MM.1S (cell line): Measurements from ENCODE around the gene MYBPC1.

ENCODE experiments used
- DNase-seq: peaks from one replicate; pipeline ENCODE4 v3.0.0-alpha.2; 2015
- H2AFZ ChIP-seq: fragments of 300-600 bp; sonication (generic); 2 replicates; pipeline ENCODE4 v1.6.0; 2016; ENCODE audit warnings: antibody characterized with exemption, low read length
- H3F3A ChIP-seq: fragments of 300-600 bp; sonication (generic); 2 replicates; pipeline ENCODE4 v1.6.1; 2016; ENCODE audit warnings: mild to moderate bottlenecking, antibody characterized with exemption, low read length, moderate library complexity, mixed read lengths; ENCODE audit not compliant: insufficient read depth
- H3K27ac ChIP-seq: fragments of 300-600 bp; sonication (generic); 2 replicates; pipeline ENCODE4 v1.5.1; 2016; ENCODE audit warnings: mild to moderate bottlenecking, low read length
- H3K27me3 ChIP-seq: fragments of 300-600 bp; sonication (generic); replicated peaks from 2 replicates; pipeline ENCODE4 v1.6.0; 2016; ENCODE audit warnings: low read length; ENCODE audit not compliant: insufficient read depth
- H3K36me3 ChIP-seq: fragments of 300-600 bp; sonication (generic); replicated peaks from 2 replicates; pipeline ENCODE4 v1.6.1; 2016; ENCODE audit warnings: mild to moderate bottlenecking, low read length, mixed read lengths; ENCODE audit not compliant: insufficient read depth
- H3K4me1 ChIP-seq: fragments of 300-600 bp; sonication (generic); 2 replicates; pipeline ENCODE4 v1.6.1; 2016; ENCODE audit warnings: low read length, mixed read lengths
- H3K4me2 ChIP-seq: fragments of 300-600 bp; sonication (generic); 2 replicates; pipeline ENCODE4 v1.6.0; 2016; ENCODE audit warnings: low read depth, low read length
- H3K4me3 ChIP-seq: fragments of 300-600 bp; sonication (generic); 2 replicates; pipeline ENCODE4 v1.5.1; 2016; ENCODE audit warnings: low read length, mixed read lengths
- H3K79me2 ChIP-seq: fragments of 300-600 bp; sonication (generic); 2 replicates; pipeline ENCODE4 v1.6.1; 2016; ENCODE audit warnings: mixed run types, low read length, mixed read lengths
- H3K9ac ChIP-seq: fragments of 300-600 bp; sonication (generic); 2 replicates; pipeline ENCODE4 v1.6.1; 2016; ENCODE audit warnings: low read length, mixed read lengths
- H3K9me2 ChIP-seq: fragments of 300-600 bp; sonication (generic); replicated peaks from 2 replicates; pipeline ENCODE4 v1.6.1; 2016; ENCODE audit warnings: mild to moderate bottlenecking, low read length, mixed read lengths; ENCODE audit not compliant: insufficient read depth
- H3K9me3 ChIP-seq: fragments of 300-600 bp; sonication (generic); replicated peaks from 2 replicates; pipeline ENCODE4 v1.6.1; 2016; ENCODE audit warnings: mild to moderate bottlenecking, low read length, mixed read lengths; ENCODE audit not compliant: insufficient read depth
- H4K20me1 ChIP-seq: fragments of 300-600 bp; sonication (generic); 2 replicates; pipeline ENCODE4 v1.6.1; 2016; ENCODE audit warnings: mild to moderate bottlenecking, low read length, moderate library complexity, mixed read lengths; ENCODE audit not compliant: insufficient read depth
- CTCF ChIP-seq: fragments of 300-600 bp; sonication (generic); IDR thresholded peaks from 2 replicates; pipeline ENCODE4 v1.5.1; 2016; ENCODE audit warnings: antibody characterized with exemption, low read length, mixed read lengths
- EZH2 ChIP-seq: fragments of 300-600 bp; sonication (generic); optimal IDR thresholded peaks from 2 replicates; pipeline ENCODE3; 2017; ENCODE audit warnings: low read depth, mild to moderate bottlenecking, antibody characterized with exemption, low read length, mixed read lengths
- EZH2phosphoT487 ChIP-seq: fragments of 300-600 bp; sonication (generic); IDR thresholded peaks from 2 replicates; pipeline ENCODE4 v1.6.1; 2018; ENCODE audit warnings: antibody characterized with exemption, low read length

MYBPC1 gene

DNA sequence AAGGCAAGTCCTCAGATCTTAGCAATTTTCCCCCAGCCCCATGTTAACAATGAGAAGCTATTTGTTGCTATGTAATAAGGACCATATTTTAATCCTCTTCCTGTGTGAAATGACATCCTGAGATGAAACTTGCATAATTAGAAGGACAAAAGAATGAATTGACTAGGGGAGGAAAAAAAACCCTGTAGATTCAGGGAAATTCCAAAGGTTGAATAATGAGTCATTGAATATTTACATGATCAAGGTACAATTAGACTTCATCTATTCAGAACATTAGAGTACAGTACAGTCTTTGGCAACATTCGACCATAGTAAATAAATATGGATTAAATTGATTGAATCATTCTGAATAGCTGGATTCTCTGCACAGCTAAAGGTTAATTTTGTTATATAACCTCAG is 9.4 kb downstream of the MYBPC1 start:
- H4K20me1 ChIP-seq = no peaks in the 10 kb centered on the region
- H3F3A ChIP-seq = no peaks in the 10 kb centered on the region
- H3K9me3 ChIP-seq = no peaks in the 10 kb centered on the region
- no peaks in the 10 kb centered on the region for H3K27me3 ChIP-seq
- no peak for TF ChIP-seq CTCF
- TF ChIP-seq EZH2phosphoT487 = no peak
- no peak for TF ChIP-seq EZH2
- H3K9ac ChIP-seq = no peak overlapping the region
- H3K4me3 ChIP-seq = no peak overlapping the region
- DNase-seq = no peak
- H3K4me2 ChIP-seq = no peak overlapping the region
- no peaks in the 10 kb centered on the region for H3K4me1 ChIP-seq
- H3K27ac ChIP-seq = no peak overlapping the region
- no peaks in the 10 kb centered on the region for H3K79me2 ChIP-seq
- no peak overlapping the region for H2AFZ ChIP-seq
- no peaks in the 10 kb centered on the region for H3K36me3 ChIP-seq
- H3K9me2 ChIP-seq = no peaks in the 10 kb centered on the region

- no peak for TF ChIP-seq CTCF
- no peak for TF ChIP-seq EZH2
- Histone ChIP-seq H3K4me1 (no peaks in the 10 kb centered on the region), H3K36me3 (no peaks in the 10 kb centered on the region), H3K9me2 (no peaks in the 10 kb centered on the region), H3K27ac (no peak overlapping the region), H2AFZ (no peak overlapping the region), H3K79me2 (no peaks in the 10 kb centered on the region), H3K27me3 (no peaks in the 10 kb centered on the region), H3K9ac (no peak overlapping the region), H3K4me2 (no peak overlapping the region), H3K9me3 (no peaks in the 10 kb centered on the region), H3F3A (no peaks in the 10 kb centered on the region), H3K4me3 (no peak overlapping the region), H4K20me1 (no peaks in the 10 kb centered on the region)
- no peak for DNase-seq
These were observed 13.1 kb downstream of the MYBPC1 start for GRCh38 chr12:101607894-101608293.

DNA sequence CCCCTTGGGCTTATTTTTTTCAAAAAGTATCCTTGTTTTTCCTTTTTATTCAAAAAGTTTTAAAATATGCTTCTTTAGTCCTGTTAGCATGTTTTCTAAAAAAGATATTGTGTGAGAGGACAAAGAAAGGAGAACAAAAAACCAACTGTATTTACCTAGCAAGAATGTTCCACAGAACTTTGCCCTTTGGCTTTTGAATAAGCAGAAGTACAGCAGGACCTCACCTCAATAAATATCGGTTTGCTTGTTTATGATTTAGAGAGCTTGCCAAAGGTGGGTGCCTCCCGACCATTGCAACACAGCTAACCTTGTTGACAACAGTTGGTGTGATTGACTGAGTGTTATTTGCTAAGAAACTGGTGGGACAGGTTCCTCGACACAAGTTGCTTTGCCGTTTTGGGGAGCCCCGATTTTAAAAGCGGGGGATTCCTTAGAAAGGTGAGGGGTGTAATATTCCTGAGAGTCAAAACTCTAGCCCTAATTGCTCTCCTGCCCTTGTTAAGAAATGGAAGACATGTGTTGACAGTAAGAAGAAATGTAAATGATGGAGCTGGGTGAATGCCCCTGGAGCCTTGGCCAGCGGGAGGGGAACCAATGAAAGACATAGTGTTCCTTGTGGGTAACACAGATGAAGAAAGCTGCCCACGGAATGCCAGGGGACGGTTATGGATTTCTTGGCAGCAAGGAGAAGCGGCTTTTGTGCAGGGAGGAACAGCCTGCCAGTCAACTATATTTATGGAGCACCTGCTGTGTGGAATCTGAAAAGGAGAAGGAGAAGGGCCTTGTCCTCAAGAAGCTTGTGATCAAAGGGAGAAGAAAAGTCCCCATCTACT is 13.7 kb downstream of the MYBPC1 start:
- H3K27me3 ChIP-seq = no peaks in the 10 kb centered on the region
- no peak overlapping the region for H3K9ac ChIP-seq
- H2AFZ ChIP-seq = no peak overlapping the region
- no peaks in the 10 kb centered on the region for H3K9me2 ChIP-seq
- no peaks in the 10 kb centered on the region for H3K79me2 ChIP-seq
- TF ChIP-seq CTCF (no peak), EZH2phosphoT487 (no peak), EZH2 (no peak)
- H4K20me1 ChIP-seq = no peaks in the 10 kb centered on the region
- H3K27ac ChIP-seq = no peak overlapping the region
- H3F3A ChIP-seq = no peaks in the 10 kb centered on the region
- no peaks in the 10 kb centered on the region for H3K36me3 ChIP-seq
- H3K4me3 ChIP-seq = no peak overlapping the region
- DNase-seq = no peak
- no peaks in the 10 kb centered on the region for H3K9me3 ChIP-seq
- H3K4me2 ChIP-seq = no peak overlapping the region
- H3K4me1 ChIP-seq = no peaks in the 10 kb centered on the region
